Measurements from ENCODE around the gene MGARP.
"Not testable (repeated sequence)": the region's sequence is repeated elsewhere in the genome, so short reads cannot be mapped to it uniquely, and the experiment has no call there.

The MGARP gene

GRCh38 chr4:139255581-139255980, 24.4 kb downstream of the MGARP start:
- DNase-seq; intact Hi-C loops (cut with DNase I): not testable (repeated sequence)

DNA sequence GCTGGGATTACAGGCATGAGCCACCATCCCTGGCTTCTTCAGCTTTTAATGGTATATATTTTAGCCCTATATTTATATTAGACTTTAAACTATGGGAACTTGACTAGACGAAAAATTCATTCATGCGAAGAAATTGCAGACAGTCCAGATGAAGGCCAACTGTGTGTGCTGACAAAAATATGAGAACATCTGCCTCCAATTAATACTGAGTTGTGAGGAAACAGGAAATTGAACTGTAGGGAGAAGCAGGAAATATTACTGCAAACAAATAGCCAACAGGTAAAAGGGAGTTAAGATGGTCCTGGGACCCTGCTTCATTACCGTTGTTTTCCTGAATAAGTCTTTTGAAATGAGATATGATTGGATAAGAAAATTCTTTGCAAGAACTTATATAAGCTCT, 26.3 kb downstream of the MGARP start:
- DNase-seq: no peak
- intact Hi-C loops (cut with DNase I): no loop called here

DNA sequence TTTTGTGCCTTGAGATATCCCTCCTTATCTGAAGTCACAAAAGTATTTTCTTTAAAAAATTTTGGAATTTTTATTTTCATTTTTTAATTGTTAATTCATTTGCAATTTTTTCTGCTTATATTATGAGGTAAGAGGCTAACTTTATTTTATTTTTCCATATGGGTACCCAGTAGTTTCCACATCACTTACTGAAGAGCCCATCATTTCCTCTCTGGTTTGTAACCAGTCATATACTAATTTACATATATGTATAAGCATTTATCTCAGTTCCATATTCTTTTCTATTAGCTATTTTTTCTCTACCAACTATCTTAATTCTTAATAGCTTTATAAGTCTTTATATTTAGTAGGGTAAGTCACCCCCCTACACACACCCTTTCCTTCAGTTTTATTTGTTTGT, 27.0 kb downstream of the MGARP start:
- no peak for DNase-seq
- intact Hi-C loops (cut with DNase I): no loop called here

- intact Hi-C loops (cut with DNase I): no loop called here
- no peak for DNase-seq
Measured at GRCh38 chr4:139247700-139248238, 32.3 kb downstream of the MGARP start.

- intact Hi-C loops (cut with DNase I): no loop called here
- DNase-seq: no peak
Measured at GRCh38 chr4:139247241-139247640, 32.8 kb downstream of the MGARP start.

DNA sequence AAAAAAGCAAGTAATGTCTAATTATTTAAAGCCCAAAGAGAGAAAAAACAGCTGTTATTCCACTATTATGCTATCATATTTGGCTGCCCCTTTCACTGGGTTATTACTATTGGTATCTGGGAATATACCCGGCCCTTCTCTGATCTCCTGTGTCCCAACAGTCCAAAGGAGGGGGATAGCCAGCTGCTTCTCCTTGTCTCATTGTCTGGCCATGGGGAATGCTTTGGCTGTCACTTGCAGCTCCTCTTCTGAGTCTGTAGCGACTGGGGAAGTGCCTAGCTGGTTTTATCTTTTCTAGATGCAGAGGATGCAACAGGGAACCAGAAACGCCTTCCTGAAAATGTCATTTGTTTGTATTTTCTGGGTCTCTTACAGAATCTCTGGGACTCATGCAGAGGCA, 33.9 kb downstream of the MGARP start:
- DNase-seq: peak in 1 of 42 donors; percentile 8
- intact Hi-C loops (cut with DNase I): no loop called here

- intact Hi-C loops (cut with DNase I): no loop called here
- peak in 1 of 42 donors; percentile 28 for DNase-seq
Measured at GRCh38 chr4:139245590-139245989, 34.4 kb downstream of the MGARP start.

DNA sequence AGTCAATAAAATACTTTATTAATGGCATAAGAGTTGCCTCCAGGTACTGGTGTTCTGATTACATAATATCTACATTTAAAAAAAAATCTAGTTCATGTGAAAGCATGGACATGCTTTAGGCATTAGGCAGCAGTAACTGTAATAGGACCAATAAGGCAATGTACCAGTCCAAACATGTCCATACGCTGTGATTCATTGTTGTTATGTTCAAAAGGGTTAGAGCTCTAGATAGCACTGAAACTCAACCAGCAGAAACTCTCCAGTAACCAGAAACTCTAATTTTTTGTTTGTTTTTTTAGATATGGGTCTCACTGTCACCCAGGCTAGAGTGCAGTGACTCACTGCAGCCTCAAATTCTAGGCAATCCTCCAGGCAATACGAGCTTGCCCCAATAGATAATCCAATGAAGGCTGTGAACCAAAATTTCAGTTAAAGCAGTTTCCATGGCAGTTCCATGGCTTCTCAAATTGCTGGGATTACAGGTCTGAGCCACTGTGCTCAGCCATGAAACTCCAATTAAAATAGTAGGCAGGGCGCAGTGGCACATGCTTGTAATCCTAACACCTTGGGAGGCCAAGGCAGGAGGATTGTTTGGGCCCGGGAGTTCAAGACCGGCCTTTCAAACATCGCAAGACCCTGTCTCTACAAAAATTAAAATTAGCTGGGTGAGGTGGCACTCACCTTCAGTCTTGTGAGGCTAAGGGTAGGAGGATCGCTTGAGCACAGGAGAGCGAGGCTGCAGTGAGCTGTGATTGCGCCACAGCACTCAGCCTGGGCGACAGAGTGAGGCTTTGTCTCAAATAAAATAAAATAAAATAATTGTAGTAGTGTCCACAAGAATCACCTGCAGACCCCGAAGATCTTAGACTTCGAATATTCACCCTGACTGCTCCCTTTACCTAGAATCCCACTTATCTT, 36.3 kb downstream of the MGARP start:
- intact Hi-C loops (cut with DNase I): no loop called here
- peak in 1 of 42 donors; percentile 10 for DNase-seq

DNA sequence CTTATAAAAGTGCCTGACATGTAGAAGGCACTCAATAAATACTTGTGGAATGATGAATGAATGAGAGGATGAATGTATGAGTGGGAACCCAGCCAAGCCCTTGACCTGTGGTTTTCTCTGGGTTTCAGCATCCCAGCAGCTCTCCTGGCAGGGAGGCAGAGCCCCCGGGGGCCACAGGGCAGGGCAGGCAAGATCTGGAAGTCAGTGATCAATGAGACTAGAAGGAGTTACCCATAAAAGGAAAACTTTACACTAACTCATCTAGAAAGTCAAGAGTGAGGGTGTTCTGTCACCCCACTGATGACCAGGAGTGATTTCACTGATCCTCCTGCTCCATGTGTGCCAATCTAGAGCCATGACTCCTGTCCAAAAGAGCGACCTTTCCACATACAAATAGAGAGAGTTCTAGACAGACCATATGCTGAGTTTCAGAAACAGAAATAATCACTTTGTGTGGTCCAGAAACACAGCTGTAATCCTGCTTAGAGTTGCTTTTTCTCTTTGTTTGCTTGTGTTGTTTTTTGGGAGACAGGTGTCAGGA, 37.4 kb downstream of the MGARP start:
- intact Hi-C loops (cut with DNase I): no loop called here

GRCh38 chr4:139241784-139242151, 38.3 kb downstream of the MGARP start:
- DNase-seq: peak in 1 of 42 donors; percentile 28
- intact Hi-C loops (cut with DNase I): no loop called here

More for the DNA sequence above, 37.4 kb downstream of the MGARP start:
- peak in 1 of 42 donors; percentile 9 for DNase-seq

DNA sequence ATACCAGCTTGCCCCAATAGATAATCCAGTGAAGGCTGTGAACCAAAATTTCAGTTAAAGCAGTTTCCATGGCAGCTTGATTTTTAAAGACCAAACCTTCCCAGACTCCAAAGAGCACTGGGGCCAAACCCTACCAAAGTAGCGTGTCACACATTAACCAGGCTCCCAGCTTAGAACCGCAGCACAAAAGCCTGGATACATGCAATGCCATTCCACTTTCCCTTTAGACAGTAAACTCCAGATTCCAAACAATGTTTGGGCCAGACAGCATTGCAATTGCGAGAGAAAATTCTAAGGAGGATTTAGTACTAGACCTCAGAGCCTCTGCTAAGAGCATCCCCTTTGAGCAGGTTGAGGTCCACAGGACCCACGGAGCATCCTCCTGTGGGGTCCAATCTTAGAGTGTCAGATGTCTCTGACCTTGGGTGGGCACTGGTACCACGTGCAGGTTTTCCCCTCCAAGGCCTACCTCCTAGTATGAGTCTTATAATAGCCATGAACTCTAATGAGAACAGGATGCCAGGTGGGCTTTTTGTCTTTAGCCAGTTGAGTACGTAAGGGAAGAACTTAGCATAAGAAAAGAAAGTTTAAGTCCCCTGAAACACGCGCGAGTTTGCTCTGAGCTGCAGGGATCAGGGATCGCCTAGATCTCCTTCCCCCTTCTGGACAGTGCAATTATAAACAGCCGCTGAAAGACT, 38.8 kb downstream of the MGARP start:
- intact Hi-C loops (cut with DNase I): no loop called here
- no peak for DNase-seq

GRCh38 chr4:139239127-139239772, 40.8 kb downstream of the MGARP start:
- no peak for DNase-seq
- intact Hi-C loops (cut with DNase I): no loop called here

- intact Hi-C loops (cut with DNase I): no loop called here
- DNase-seq: no peak
Measured at GRCh38 chr4:139234253-139234652, 45.8 kb downstream of the MGARP start.

DNA sequence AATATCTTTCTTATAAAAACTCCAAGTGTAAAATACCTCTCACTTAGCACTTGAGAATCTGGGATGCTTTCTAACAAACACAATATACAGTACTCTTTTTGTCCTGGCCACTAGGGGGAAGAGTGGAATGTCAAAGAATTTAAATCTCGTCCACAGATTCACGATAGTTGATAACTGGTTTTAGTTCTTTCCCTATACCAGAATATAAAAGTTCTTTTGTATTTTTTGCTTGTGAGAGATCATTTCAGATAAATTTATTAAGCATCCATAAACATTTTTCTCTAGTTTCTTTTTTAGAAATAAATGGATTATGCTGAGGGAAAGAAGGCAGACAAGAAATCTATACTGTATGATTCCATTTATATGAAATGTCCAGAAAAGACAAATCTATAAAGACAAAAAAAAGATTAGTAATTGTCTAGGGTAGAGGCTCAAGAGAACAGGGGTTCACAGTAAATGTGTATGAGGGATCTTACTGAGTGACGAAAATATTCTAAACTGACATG, 50.4 kb downstream of the MGARP start:
- intact Hi-C loops (cut with DNase I): no loop called here
- peak in 10 of 42 donors; percentile 14 to 67 (median 46) for DNase-seq

DNA sequence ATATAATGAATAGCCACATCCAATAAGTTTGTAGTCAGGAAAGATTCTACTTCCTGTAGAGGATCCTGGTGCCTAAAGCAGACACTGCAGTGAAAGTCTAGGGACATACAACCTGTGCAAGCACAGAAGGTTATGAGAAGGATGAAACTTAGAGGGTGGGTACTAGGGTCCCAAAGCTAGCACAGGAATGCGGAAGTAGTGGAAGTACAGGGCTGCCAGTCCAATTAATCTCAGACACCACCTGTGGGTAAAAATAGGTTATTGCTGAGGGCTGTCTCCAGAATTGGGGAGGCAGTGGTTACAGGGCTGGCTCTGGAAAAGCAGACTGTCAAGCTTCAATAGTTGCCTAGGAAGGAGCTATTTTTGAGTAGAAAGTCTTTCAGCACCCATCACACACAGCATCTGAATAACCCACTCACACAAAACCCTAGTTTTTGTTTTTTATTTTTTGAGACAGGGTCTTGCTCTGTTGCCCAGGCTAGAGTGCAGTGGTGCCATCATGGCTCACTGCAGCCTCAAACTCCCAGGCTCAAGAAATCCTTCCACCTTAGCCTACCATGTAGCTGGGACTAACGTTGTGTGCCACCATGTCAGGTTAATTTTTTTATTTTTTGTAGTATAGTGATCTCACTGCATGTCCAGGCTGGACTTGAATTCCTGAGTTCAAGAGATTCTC, 52.2 kb downstream of the MGARP start:
- intact Hi-C loops (cut with DNase I): no loop called here

GRCh38 chr4:139223682-139224317, 56.2 kb downstream of the MGARP start:
- DNase-seq: peak in 19 of 42 donors; percentile 6 to 65 (median 26)
- intact Hi-C loops (cut with DNase I): no loop called here

More for the DNA sequence above, 52.2 kb downstream of the MGARP start:
- no peak for DNase-seq

DNA sequence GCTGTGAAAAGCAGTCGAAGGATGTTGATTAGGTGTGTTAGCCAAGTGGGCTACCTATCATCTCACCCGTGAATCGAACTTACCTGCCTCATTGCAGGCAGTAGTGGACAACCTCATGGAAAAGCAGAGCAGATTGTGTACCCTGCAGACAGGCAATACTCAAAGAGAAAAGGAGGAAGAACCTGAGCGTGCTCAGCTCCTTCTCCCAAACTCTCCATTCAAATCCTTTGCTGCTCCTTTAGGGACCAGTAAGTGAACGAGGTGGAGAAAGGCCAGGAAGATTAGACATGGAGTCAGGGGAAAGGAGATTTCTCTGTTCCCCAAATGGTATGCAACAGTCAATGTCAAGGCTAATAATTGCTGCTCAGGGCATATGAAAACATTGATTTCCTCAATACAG, 57.8 kb downstream of the MGARP start:
- DNase-seq: no peak
- intact Hi-C loops (cut with DNase I): no loop called here

DNA sequence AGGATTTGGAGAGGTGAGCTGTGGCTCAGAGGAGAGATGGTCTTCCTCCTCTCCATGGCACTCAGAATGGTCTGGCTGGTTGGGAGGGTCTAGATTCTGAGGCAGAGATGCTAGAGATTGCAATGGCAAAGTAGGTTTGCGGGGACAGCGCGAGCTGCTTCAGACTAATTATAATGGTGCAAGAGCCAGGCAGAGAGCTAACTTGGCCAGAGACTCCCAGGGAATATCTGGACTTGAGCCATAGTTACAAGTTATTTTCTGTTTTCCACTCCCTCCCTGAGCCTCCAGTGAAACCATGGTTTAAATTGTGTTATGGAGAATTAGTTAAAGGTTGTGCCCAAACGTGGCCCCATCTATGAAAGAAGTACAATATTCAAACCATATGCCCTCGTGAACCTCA, 58.3 kb downstream of the MGARP start:
- no peak for DNase-seq
- intact Hi-C loops (cut with DNase I): no loop called here

All from head of caudate nucleus (tissue), 42 donors.